Measurements from ENCODE around the gene CDH22.

DNA sequence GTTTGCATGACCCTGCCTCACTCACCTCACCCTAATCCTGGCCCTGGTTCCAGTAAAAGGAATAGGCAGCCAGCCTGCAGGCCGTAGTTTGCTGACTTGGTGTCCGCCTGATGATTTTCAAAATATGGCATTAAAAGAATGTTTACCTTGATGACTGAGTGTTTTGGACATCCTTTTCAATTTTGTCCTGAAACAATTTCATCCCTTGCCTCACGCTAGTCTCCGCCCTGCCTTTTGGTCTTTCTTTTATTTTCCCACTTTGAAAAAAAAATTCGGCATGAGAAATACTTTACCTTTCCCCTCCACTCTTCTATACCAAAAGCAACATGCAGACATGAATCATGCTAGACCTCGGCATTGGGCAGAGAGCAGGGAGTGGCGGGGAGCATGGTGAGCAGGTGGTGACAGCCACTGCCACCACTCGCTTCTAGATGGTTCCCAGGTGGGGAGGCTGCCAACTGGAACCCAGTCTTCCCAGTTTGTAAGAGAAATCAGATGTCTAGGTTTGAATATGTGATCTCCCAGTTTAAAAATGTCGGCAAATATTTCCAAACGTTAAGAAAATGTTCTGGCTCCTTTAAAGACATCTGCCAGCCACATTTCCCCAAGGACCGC lies 180.8 kb downstream of the CDH22 start:
- TF ChIP-seq, protein P1, sequence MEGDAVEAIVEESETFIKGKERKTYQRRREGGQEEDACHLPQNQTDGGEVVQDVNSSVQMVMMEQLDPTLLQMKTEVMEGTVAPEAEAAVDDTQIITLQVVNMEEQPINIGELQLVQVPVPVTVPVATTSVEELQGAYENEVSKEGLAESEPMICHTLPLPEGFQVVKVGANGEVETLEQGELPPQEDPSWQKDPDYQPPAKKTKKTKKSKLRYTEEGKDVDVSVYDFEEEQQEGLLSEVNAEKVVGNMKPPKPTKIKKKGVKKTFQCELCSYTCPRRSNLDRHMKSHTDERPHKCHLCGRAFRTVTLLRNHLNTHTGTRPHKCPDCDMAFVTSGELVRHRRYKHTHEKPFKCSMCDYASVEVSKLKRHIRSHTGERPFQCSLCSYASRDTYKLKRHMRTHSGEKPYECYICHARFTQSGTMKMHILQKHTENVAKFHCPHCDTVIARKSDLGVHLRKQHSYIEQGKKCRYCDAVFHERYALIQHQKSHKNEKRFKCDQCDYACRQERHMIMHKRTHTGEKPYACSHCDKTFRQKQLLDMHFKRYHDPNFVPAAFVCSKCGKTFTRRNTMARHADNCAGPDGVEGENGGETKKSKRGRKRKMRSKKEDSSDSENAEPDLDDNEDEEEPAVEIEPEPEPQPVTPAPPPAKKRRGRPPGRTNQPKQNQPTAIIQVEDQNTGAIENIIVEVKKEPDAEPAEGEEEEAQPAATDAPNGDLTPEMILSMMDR (conservative IDR thresholded peaks at IDR 0.05 in 1 of 2, IDR thresholded peaks at IDR 0.05 in 1 of 2; ENCODE audit: extremely low read depth in 1 of 2, insufficient read depth in 1 of 2, low read depth in 1 of 2, low read length in 2 of 2), result no peak
- TF ChIP-seq EZH2 (IDR thresholded peaks at IDR 0.05; ENCODE audit: borderline replicate concordance, low read length), result no peak

Measured in mammary epithelial cell (primary cell).